Measurements from ENCODE around the gene TTC19. TPM values are rescaled to one million over a fixed set of nuclear protein-coding genes. Genes with fewer than 3 reads are reported as not detected.

The TTC19 gene
- 24.3 and 36.3 TPM in 2 replicates for total RNA-seq

GRCh38 chr17:15999141-15999973, at the start of gene TTC19, which contains the start of gene ZSWIM7:
Gene TTC19, plus strand, starts transcription at chr17:15999824. Its CDS starts 25 bp downstream, at chr17:15999849.
Gene ZSWIM7, minus strand, starts transcription at chr17:15999704. Its CDS starts 110 bp downstream, at chr17:15999594.

Other genes starting within 250 kb of the TTC19 start
- gene ADORA2B, start 54.7 kb upstream of the TTC19 start, total RNA-seq, result 157 and 170 TPM in 2 replicates
- 0.81 and 16.8 TPM in 2 replicates for gene ZSWIM7, start 120 bp upstream of the TTC19 start, total RNA-seq
- gene NCOR1, start 215.7 kb downstream of the TTC19 start, total RNA-seq, result 37.3 and 39.7 TPM in 2 replicates
- gene PIGL, start 217.4 kb downstream of the TTC19 start, total RNA-seq, result 18.8 and 29.1 TPM in 2 replicates